A673 (cell line): ENCODE results near the gene PCDHB13. TPM values are rescaled to one million over a fixed set of nuclear protein-coding genes. Genes with fewer than 3 reads are reported as not detected.

Source experiments
- BruUV-seq: library from RNA; stranded (reverse); fragments of 400-500 nt; replicated peaks from 2 replicates; lab custom pipeline; 2021; lab: Mats Ljungman, UMichigan
- CTCF ChIA-PET: fragments of 300-600 bp; sonication (Branson Sonifier 250); formaldehyde crosslinking; loops from one replicate; lab custom pipeline; 2022; ENCODE audit warnings: antibody characterized with exemption; lab: Charles Lee
- POLR2A ChIA-PET: fragments of 300-600 bp; sonication (Branson Sonifier 250); formaldehyde crosslinking; loops from one replicate; lab custom pipeline; 2022; ENCODE audit warnings: antibody characterized with exemption; ENCODE audit not compliant: low non-redundant PET; lab: Charles Lee
- DNase-seq: peaks from one replicate; pipeline ENCODE4 v3.0.0-alpha.2; 2015; ENCODE audit warnings: low spot score
- H3K27ac ChIP-seq: fragments of 200-600 bp; sonication (generic); 2 replicates; pipeline ENCODE4 v1.5.1; 2016; ENCODE audit warnings: mixed run types, low read depth, mild to moderate bottlenecking, mixed read lengths, antibody characterized with exemption, low read length; ENCODE audit not compliant: poor library complexity, severe bottlenecking
- H3K27me3 ChIP-seq: fragments of 200-600 bp; sonication (generic); replicated peaks from 2 replicates; pipeline ENCODE4 v1.6.1; 2017; ENCODE audit warnings: mixed run types, low read depth, mild to moderate bottlenecking, mixed read lengths, antibody characterized with exemption, low read length; ENCODE audit not compliant: insufficient read depth, poor library complexity
- H3K36me3 ChIP-seq: fragments of 200-600 bp; sonication (generic); 2 replicates; pipeline ENCODE4 v1.6.1; 2016; ENCODE audit warnings: mixed run types, mild to moderate bottlenecking, mixed read lengths, antibody characterized with exemption, low read length; ENCODE audit not compliant: insufficient read depth, poor library complexity, severe bottlenecking
- H3K4me1 ChIP-seq: fragments of 200-600 bp; sonication (generic); 2 replicates; pipeline ENCODE4 v1.6.1; 2017; ENCODE audit warnings: mixed run types, mild to moderate bottlenecking, mixed read lengths, antibody characterized with exemption, low read length; ENCODE audit not compliant: insufficient read depth, poor library complexity, severe bottlenecking
- H3K4me3 ChIP-seq: fragments of 200-600 bp; sonication (generic); 2 replicates; pipeline ENCODE4 v1.5.1; 2016; ENCODE audit warnings: low read depth, mixed run types, mild to moderate bottlenecking, mixed read lengths, low read length; ENCODE audit not compliant: poor library complexity, severe bottlenecking
- H3K9me3 ChIP-seq: fragments of 200-600 bp; sonication (generic); 2 replicates; pipeline ENCODE4 v1.6.1; 2016; ENCODE audit warnings: mixed run types, low read depth, mild to moderate bottlenecking, mixed read lengths, antibody characterized with exemption, low read length; ENCODE audit not compliant: poor library complexity, severe bottlenecking
- EZH2 ChIP-seq: fragments of 200-600 bp; sonication (generic); IDR thresholded peaks from 2 replicates; pipeline ENCODE4 v1.6.1; 2017; ENCODE audit warnings: borderline replicate concordance, low read depth, mild to moderate bottlenecking, mixed read lengths, antibody characterized with exemption, low read length; ENCODE audit not compliant: poor library complexity, severe bottlenecking
- intact Hi-C: fragments of 100-400 bp; cut with micrococcal nuclease; formaldehyde crosslinking; loops from one replicate; pipeline ENCODE4 v1.10.0; 2022; ENCODE audit not compliant: unreplicated experiment
- total RNA-seq: library from RNA; stranded (reverse); gene quantifications from 2 replicates; pipeline ENCODE4 v1.2.3, GENCODE V29; 2021
- TF ChIP-seq, protein P1 (sequence below): fragments of 300-800, 200-600 bp; sonication (generic); conservative IDR thresholded peaks from 2 replicates; pipeline ENCODE4 v1.5.1; 2017; ENCODE audit warnings: low read depth, mild to moderate bottlenecking, antibody characterized with exemption, low read length, moderate library complexity, mixed read lengths

PCDHB13 gene
- total RNA-seq, 1 experiment from 2014 or later, result 1.8 TPM

GRCh38 chr5:141260458-141261237 is 46.9 kb downstream of the PCDHB13 start:
- Histone ChIP-seq H3K4me3 (no peak overlapping the region), H3K27ac (no peak overlapping the region), H3K36me3 (no peaks in the 10 kb centered on the region), H3K4me1 (no peaks in the 10 kb centered on the region), H3K27me3 (no peaks in the 10 kb centered on the region), H3K9me3 (peaks cover 93% of the 10 kb centered on the region)
- ChIA-PET CTCF (no interaction called here), POLR2A (no interaction called here)
- BruUV-seq, result no TSS peak
- peak; percentile 23 for DNase-seq
- intact Hi-C loops, result no loop called here
- TF ChIP-seq, protein P1, sequence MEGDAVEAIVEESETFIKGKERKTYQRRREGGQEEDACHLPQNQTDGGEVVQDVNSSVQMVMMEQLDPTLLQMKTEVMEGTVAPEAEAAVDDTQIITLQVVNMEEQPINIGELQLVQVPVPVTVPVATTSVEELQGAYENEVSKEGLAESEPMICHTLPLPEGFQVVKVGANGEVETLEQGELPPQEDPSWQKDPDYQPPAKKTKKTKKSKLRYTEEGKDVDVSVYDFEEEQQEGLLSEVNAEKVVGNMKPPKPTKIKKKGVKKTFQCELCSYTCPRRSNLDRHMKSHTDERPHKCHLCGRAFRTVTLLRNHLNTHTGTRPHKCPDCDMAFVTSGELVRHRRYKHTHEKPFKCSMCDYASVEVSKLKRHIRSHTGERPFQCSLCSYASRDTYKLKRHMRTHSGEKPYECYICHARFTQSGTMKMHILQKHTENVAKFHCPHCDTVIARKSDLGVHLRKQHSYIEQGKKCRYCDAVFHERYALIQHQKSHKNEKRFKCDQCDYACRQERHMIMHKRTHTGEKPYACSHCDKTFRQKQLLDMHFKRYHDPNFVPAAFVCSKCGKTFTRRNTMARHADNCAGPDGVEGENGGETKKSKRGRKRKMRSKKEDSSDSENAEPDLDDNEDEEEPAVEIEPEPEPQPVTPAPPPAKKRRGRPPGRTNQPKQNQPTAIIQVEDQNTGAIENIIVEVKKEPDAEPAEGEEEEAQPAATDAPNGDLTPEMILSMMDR, result no peak
- TF ChIP-seq EZH2, result no peak

- no peaks in the 10 kb centered on the region for H3K4me1 ChIP-seq
- H3K9me3 ChIP-seq, result peaks cover 92% of the 10 kb centered on the region
- H3K4me3 ChIP-seq, result no peak overlapping the region
- DNase-seq, result no peak
- POLR2A ChIA-PET, result no interaction called here
- no peak overlapping the region for H3K27ac ChIP-seq
- no TSS peak for BruUV-seq
- intact Hi-C loops, result no loop called here
- TF ChIP-seq, protein P1, result no peak
- TF ChIP-seq EZH2, result no peak
- no peaks in the 10 kb centered on the region for H3K36me3 ChIP-seq
- CTCF ChIA-PET, result no interaction called here
- H3K27me3 ChIP-seq, result no peaks in the 10 kb centered on the region
These were observed 47.5 kb downstream of the PCDHB13 start for GRCh38 chr5:141261238-141261546.

Other genes starting within 250 kb of the PCDHB13 start
- 6.8 and 7.1 TPM in 2 replicates for gene PCDHAC2, start 247.4 kb upstream of the PCDHB13 start, total RNA-seq
- gene PCDHB1, start 162.5 kb upstream of the PCDHB13 start, total RNA-seq, result 0.04 and 0.06 TPM in 2 replicates
- 31.3 and 35.0 TPM in 2 replicates for gene PCDHB2, start 119.3 kb upstream of the PCDHB13 start, total RNA-seq
- 2.6 and 4.9 TPM in 2 replicates for gene PCDHB3, start 113.4 kb upstream of the PCDHB13 start, total RNA-seq
- gene PCDHB4, start 92.1 kb upstream of the PCDHB13 start, total RNA-seq, result 2.4 and 2.7 TPM in 2 replicates
- 21.0 and 23.6 TPM in 2 replicates for gene PCDHB5, start 78.7 kb upstream of the PCDHB13 start, total RNA-seq
- gene PCDHB6, start 63.9 kb upstream of the PCDHB13 start, total RNA-seq, result 7.3 and 9.1 TPM in 2 replicates
- gene PCDHB7, start 41.3 kb upstream of the PCDHB13 start, total RNA-seq, result 2.0 and 2.3 TPM in 2 replicates
- 7.7 and 8.5 TPM in 2 replicates for gene PCDHB8, start 36.1 kb upstream of the PCDHB13 start, total RNA-seq
- 11.3 and 12.8 TPM in 2 replicates for gene PCDHB16, start 31.5 kb upstream of the PCDHB13 start, total RNA-seq
- 5.6 and 7.9 TPM in 2 replicates for gene PCDHB9, start 26.8 kb upstream of the PCDHB13 start, total RNA-seq
- gene PCDHB10, start 21.6 kb upstream of the PCDHB13 start, total RNA-seq, result 2.7 and 2.8 TPM in 2 replicates
- gene PCDHB11, start 14.3 kb upstream of the PCDHB13 start, total RNA-seq, result 14.2 and 15.3 TPM in 2 replicates
- 5.1 and 6.7 TPM in 2 replicates for gene PCDHB12, start 5.2 kb upstream of the PCDHB13 start, total RNA-seq
- gene PCDHB14, start 9.4 kb downstream of the PCDHB13 start, total RNA-seq, result 6.9 and 7.4 TPM in 2 replicates
- 1.2 and 2.3 TPM in 2 replicates for gene PCDHB15, start 31.5 kb downstream of the PCDHB13 start, total RNA-seq
- 0.88 and 1.0 TPM in 2 replicates for gene SLC25A2, start 90.1 kb downstream of the PCDHB13 start, total RNA-seq
- gene TAF7, start 106.9 kb downstream of the PCDHB13 start, total RNA-seq, result 73.4 and 78.3 TPM in 2 replicates
- gene PCDHGA1, start 116.6 kb downstream of the PCDHB13 start, total RNA-seq, result 2.2 and 2.3 TPM in 2 replicates
- gene PCDHGA2, start 124.8 kb downstream of the PCDHB13 start, total RNA-seq, result 1.5 and 1.8 TPM in 2 replicates
- 0.85 and 0.97 TPM in 2 replicates for gene PCDHGA3, start 129.9 kb downstream of the PCDHB13 start, total RNA-seq
- gene PCDHGB1, start 136.2 kb downstream of the PCDHB13 start, total RNA-seq, result 7.6 TPM in 2 replicates
- gene PCDHGA4, start 141.1 kb downstream of the PCDHB13 start, total RNA-seq, result 2.9 and 3.5 TPM in 2 replicates
- 6.2 and 6.5 TPM in 2 replicates for gene PCDHGB2, start 146.1 kb downstream of the PCDHB13 start, total RNA-seq
- 2.4 and 2.6 TPM in 2 replicates for gene PCDHGA5, start 150.2 kb downstream of the PCDHB13 start, total RNA-seq
- gene PCDHGB3, start 156.3 kb downstream of the PCDHB13 start, total RNA-seq, result 3.3 and 3.4 TPM in 2 replicates
- gene PCDHGA6, start 160.0 kb downstream of the PCDHB13 start, total RNA-seq, result 20.2 and 21.6 TPM in 2 replicates
- gene PCDHGA7, start 168.8 kb downstream of the PCDHB13 start, total RNA-seq, result 9.6 and 10.9 TPM in 2 replicates
- 2.5 and 3.3 TPM in 2 replicates for gene PCDHGB4, start 173.8 kb downstream of the PCDHB13 start, total RNA-seq
- 2.2 and 2.6 TPM in 2 replicates for gene PCDHGA8, start 178.7 kb downstream of the PCDHB13 start, total RNA-seq
- 43.3 and 45.0 TPM in 2 replicates for gene PCDHGB5, start 184.0 kb downstream of the PCDHB13 start, total RNA-seq
- 5.0 and 6.6 TPM in 2 replicates for gene PCDHGA9, start 188.9 kb downstream of the PCDHB13 start, total RNA-seq
- 4.5 and 4.6 TPM in 2 replicates for gene PCDHGB6, start 194.1 kb downstream of the PCDHB13 start, total RNA-seq
- 3.6 TPM in 2 replicates for gene PCDHGA10, start 199.1 kb downstream of the PCDHB13 start, total RNA-seq
- 3.7 and 4.0 TPM in 2 replicates for gene PCDHGB7, start 203.8 kb downstream of the PCDHB13 start, total RNA-seq
- 34.9 and 35.5 TPM in 2 replicates for gene PCDHGA11, start 207.1 kb downstream of the PCDHB13 start, total RNA-seq
- gene PCDHGA12, start 216.6 kb downstream of the PCDHB13 start, total RNA-seq, result 3.5 and 3.6 TPM in 2 replicates